ENCODE results near the gene NKX2-1. TPM values are rescaled to one million over a fixed set of nuclear protein-coding genes. Genes with fewer than 3 reads are reported as not detected.

Gene NKX2-1
- not detected in 2 replicates for total RNA-seq (2014; rRNA removed; shearing (Covaris generic))
- polyA plus RNA-seq (2016; fragmentation: Nextera tagmentation; extraction: Ambion mirVana), result not detected in 2 replicates

- DNase-seq, result no peak
- in situ Hi-C loops (cut with MboI), result no loop called here
- Histone ChIP-seq H3K9me3 (ENCODE audit: low read depth) (no peaks in the 10 kb centered on the region), H2AFZ (peak within 1 kb of the TSS; percentile 62; the same call in 1 of the 2 replicates), H3K27ac (no peak within 1 kb of the TSS), H3F3A (ENCODE audit: insufficient read depth) (no peaks in the 10 kb centered on the region), H3K79me2 (ENCODE audit: insufficient read depth) (no peaks in the 10 kb centered on the region), H3K9ac (no peak within 1 kb of the TSS), H3K4me1 (ENCODE audit: insufficient read depth) (no peaks in the 10 kb centered on the region), H3K4me3 (peak within 1 kb of the TSS; percentile 13; the same call in 1 of the 2 replicates), H3K36me3 (ENCODE audit: low read depth) (no peaks in the 10 kb centered on the region), H3K9me2 (ENCODE audit: insufficient read depth) (no peaks in the 10 kb centered on the region), H3K27me3 (replicated peaks; ENCODE audit: insufficient read depth) (peaks cover 88% of the 10 kb centered on the region), H3K4me2 (ENCODE audit: unreplicated experiment) (peak within 1 kb of the TSS; percentile 53), H4K20me1 (ENCODE audit: insufficient read depth) (no peaks in the 10 kb centered on the region)
- 2 to 3% methylated on average over 31 to 47 of the region's 49 CpGs for WGBS, 2 experiments (ENCODE audit: low coverage in 1 of 2, low lambda C conversion rate in 2 of 2, missing lambda C conversion rate in 2 of 2)
- TF ChIP-seq EZH2 (IDR thresholded peaks at IDR 0.05; ENCODE audit: insufficient read depth, poor library complexity, severe bottlenecking) (peak; percentile 97), EZH2phosphoT487 (IDR thresholded peaks at IDR 0.05; ENCODE audit: insufficient read depth, low read depth) (0 out of 2 replicates have a peak, but pooled peaks have one; percentile 54)
Measured at GRCh38 chr14:36519431-36520321, at the start of gene NKX2-1. TSS of gene NKX2-1 (minus strand) at chr14:36520232. CDS start at chr14:36520129, 103 bp downstream.

GRCh38 chr14:36556811-36557433, 36.9 kb upstream of the NKX2-1 start:
- peak overlapping the region; percentile 60 for H2AFZ ChIP-seq

GRCh38 chr14:36555998-36556743, 36.1 kb upstream of the NKX2-1 start:
- Histone ChIP-seq H3K27me3 (replicated peaks; ENCODE audit: insufficient read depth) (peaks cover 7% of the 10 kb centered on the region), H4K20me1 (ENCODE audit: insufficient read depth) (no peaks in the 10 kb centered on the region), H3F3A (ENCODE audit: insufficient read depth) (no peaks in the 10 kb centered on the region), H3K9me3 (ENCODE audit: low read depth) (no peaks in the 10 kb centered on the region), H3K4me1 (ENCODE audit: insufficient read depth) (no peaks in the 10 kb centered on the region), H3K4me3 (no peak overlapping the region), H3K9ac (no peak overlapping the region), H2AFZ (no peak overlapping the region), H3K36me3 (ENCODE audit: low read depth) (no peaks in the 10 kb centered on the region), H3K9me2 (ENCODE audit: insufficient read depth) (no peaks in the 10 kb centered on the region), H3K4me2 (ENCODE audit: unreplicated experiment) (no peak overlapping the region), H3K79me2 (ENCODE audit: insufficient read depth) (no peaks in the 10 kb centered on the region), H3K27ac (no peak overlapping the region)
- no peak for DNase-seq
- no peak for TF ChIP-seq EZH2phosphoT487 (IDR thresholded peaks at IDR 0.05; ENCODE audit: insufficient read depth, low read depth)
- no peak for TF ChIP-seq EZH2 (IDR thresholded peaks at IDR 0.05; ENCODE audit: insufficient read depth, poor library complexity, severe bottlenecking)
- WGBS, 2 experiments (ENCODE audit: low coverage in 1 of 2, low lambda C conversion rate in 2 of 2, missing lambda C conversion rate in 2 of 2), result 51 to 54% methylated on average over 6 of the region's 6 CpGs
- in situ Hi-C loops (cut with MboI), result no loop called here

More at GRCh38 chr14:36556811-36557433, 36.9 kb upstream of the NKX2-1 start:
- WGBS, 2 experiments (ENCODE audit: low coverage in 1 of 2, low lambda C conversion rate in 2 of 2, missing lambda C conversion rate in 2 of 2), result 42% methylated on average over 9 of the region's 9 CpGs
- Histone ChIP-seq H4K20me1 (ENCODE audit: insufficient read depth) (no peaks in the 10 kb centered on the region), H3F3A (ENCODE audit: insufficient read depth) (no peaks in the 10 kb centered on the region), H3K9me2 (ENCODE audit: insufficient read depth) (no peaks in the 10 kb centered on the region), H3K4me3 (no peak overlapping the region), H3K4me2 (ENCODE audit: unreplicated experiment) (no peak overlapping the region), H3K27ac (no peak overlapping the region), H3K36me3 (ENCODE audit: low read depth) (no peaks in the 10 kb centered on the region), H3K9me3 (ENCODE audit: low read depth) (no peaks in the 10 kb centered on the region), H3K9ac (no peak overlapping the region), H3K4me1 (ENCODE audit: insufficient read depth) (no peaks in the 10 kb centered on the region), H3K27me3 (replicated peaks; ENCODE audit: insufficient read depth) (peaks cover 12% of the 10 kb centered on the region; the same call in 1 of the 2 replicates), H3K79me2 (ENCODE audit: insufficient read depth) (no peaks in the 10 kb centered on the region)
- in situ Hi-C loops (cut with MboI), result no loop called here
- DNase-seq, result peak; percentile 56
- no peak for TF ChIP-seq EZH2 (IDR thresholded peaks at IDR 0.05; ENCODE audit: insufficient read depth, poor library complexity, severe bottlenecking)
- no peak for TF ChIP-seq EZH2phosphoT487 (IDR thresholded peaks at IDR 0.05; ENCODE audit: insufficient read depth, low read depth)
